ENCODE results near the gene LAP3.

LAP3 gene

GRCh38 chr4:17623451-17624001, 46.5 kb downstream of the LAP3 start:
- DNase-seq: peak; percentile 28

GRCh38 chr4:17624821-17625220, 47.8 kb downstream of the LAP3 start:
- DNase-seq: peak; percentile 24

- peak; percentile 9 for DNase-seq
Observed at GRCh38 chr4:17630228-17630627, 53.2 kb downstream of the LAP3 start.

GRCh38 chr4:17633600-17633999, 56.6 kb downstream of the LAP3 start:
- DNase-seq: no peak

- DNase-seq: no peak
Observed at GRCh38 chr4:17635056-17635455, 58.1 kb downstream of the LAP3 start.

- DNase-seq: no peak
Observed at GRCh38 chr4:17636341-17636695, 59.3 kb downstream of the LAP3 start.

DNA sequence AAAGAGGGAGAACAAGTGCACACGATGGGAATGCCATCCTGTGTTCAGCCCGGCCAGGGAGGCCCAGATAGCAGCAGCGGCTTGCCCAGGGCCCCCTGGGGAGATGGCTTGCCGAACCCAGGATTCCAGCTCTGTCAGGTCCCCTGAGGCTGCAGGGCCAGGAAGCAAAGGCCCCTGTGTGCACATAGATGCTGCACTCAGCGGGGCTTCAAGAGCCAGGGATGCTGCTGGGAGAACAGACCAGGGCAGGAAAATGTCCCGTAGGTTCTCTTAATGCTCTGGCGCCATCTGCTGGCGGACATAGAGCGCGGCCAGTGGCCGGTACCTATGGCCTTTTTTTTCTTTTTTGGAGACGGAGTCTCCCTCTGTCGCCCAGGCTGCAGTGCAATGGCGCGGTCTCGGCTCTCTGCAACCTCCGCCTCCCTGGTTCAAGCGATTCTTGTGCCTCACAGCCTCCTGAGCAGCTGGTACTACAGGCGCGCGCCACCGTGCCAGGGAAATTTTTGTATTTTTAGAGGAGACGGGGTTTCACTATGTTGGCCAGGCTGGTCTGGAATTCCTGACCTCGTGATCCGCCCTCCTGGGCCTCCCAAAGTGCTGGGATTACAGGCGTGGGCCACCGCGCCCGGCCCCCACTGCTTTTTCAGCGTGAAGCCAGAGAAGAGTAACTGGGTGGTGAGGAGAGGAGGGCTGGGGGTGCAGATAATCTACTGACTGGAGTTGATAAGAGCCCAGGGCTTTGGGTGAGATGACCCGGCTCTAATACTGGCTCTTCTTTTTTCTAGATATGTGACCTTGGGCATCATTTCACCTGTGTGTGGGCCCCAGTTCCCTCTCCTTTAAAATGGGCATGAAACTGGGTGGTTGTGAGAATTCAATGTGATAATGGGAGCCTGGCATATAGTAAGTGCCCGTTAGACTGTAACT, 60.0 kb downstream of the LAP3 start:
- peak; percentile 88 for DNase-seq

GRCh38 chr4:17639136-17639535, 62.1 kb downstream of the LAP3 start:
- no peak for DNase-seq

DNA sequence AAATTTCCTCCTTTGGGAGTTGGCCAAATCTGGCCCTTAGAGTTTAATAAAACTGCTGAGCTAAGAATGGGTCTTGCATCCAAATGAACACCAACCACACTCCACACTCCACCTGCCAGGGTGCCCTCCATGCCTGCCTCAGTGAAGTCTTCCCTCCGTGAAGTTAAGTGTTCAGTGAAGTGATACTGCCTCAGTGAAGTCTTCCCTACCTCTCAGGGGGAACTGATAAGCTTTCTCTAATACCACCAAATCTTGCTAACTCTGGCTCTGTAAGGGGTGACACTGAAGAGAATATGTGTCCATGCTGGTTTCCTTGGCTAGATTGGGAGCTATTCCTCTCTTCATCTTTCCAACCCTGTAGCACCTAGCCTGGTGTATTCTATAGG, 65.4 kb downstream of the LAP3 start:
- no peak for DNase-seq

- DNase-seq: no peak
Observed at GRCh38 chr4:17646693-17647092, 69.7 kb downstream of the LAP3 start.

DNA sequence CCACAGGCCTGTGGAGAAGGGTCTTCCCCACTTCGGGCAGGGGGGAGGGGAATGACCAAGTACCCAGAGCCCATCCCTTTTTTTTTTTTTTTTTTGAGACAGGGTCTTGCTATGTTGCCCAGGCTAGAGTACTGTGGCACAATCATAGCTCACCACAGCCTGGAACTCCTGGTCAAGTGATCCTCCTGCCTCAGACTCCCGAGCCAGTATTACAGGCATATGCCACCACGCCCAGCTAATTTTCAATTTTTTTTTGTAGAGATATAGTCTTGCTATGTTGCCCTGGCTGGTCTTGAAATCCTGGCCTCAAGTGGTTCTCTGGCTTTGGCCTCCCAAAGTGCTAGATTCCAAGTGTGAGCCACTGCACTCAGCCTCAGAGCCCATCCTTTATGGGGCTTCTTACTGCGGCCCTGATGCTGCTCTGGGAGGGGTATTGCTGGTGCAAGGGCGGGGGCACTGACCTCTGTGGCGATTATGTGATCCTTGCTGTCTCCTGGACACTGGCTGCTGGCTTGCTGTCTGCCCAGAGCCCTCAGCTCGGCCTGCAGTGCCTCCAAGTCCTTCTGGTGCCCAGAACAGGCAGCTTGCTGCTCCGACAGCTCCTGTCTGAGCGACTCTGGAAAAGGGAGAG, 70.3 kb downstream of the LAP3 start:
- DNase-seq: no peak

- no peak for DNase-seq
Observed at GRCh38 chr4:17647927-17648326, 70.9 kb downstream of the LAP3 start.

- DNase-seq: no peak
Observed at GRCh38 chr4:17650406-17650805, 73.4 kb downstream of the LAP3 start.

DNA sequence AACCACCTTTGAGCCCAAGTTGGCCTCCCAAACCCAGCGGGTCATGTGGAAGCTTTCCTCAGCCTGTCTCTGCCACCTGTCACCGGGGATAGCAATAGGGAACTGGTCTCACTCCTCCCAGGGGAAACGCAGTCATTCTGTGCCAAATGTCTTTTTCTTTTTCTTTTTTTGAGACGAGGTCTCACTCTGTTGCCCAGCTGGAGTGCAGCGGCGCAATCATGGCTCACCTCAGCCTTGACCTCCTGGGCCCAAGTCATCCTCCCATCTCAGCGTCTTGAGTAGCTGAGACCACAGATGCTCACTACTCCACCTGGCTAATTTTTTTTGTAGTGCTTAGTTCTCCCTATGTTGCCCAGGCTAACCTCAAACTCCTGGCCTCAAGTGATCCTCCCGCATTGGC, 77.7 kb downstream of the LAP3 start:
- DNase-seq: no peak

DNA sequence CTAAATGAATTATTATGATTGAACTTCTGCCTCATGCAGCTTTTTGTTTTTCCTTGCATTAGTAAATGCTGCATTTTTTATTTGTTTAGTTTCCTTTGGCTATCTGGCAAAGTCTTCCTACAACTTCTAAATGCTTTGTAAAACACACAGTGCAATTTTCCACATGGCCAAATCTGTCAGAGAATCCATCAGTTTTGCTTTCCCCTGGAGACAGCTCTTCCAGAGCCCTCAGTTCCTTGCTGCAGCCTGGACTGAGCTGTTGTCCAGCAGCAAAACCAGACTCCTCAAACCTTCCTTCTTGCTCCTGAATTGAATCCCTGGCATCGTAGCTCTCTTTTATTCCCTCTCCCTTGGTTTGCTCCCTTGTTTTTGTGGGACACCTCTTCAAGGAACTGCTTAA, 80.1 kb downstream of the LAP3 start:
- no peak for DNase-seq
